SK-N-SH (cell line): ENCODE results near the gene EPB41L4A. TPM values are rescaled to one million over a fixed set of nuclear protein-coding genes. Genes with fewer than 3 reads are reported as not detected.

Experiments used
- CTCF ChIA-PET: fragments of 300-600, 350-600 bp; formaldehyde crosslinking; extraction: SDS; loops from one replicate; lab custom pipeline; 2021; lab: Yijun Ruan, JAX
- POLR2A ChIA-PET: fragments of 350-600 bp; sonication (Branson Sonifier 250); formaldehyde crosslinking; extraction: SDS; loops from one replicate; lab custom pipeline; 2020; ENCODE audit warnings: antibody characterized with exemption, inconsistent platforms; lab: Yijun Ruan, JAX
- DNase-seq: peaks from one replicate; pipeline ENCODE4 v3.0.0; 2012
- H2AFZ ChIP-seq: fragments of 200-600 bp; sonication (generic); 2 replicates; pipeline ENCODE4 v1.8.1; 2016; ENCODE audit warnings: antibody characterized with exemption, mild to moderate bottlenecking, low read depth
- H3F3A ChIP-seq: fragments of 200-600 bp; sonication (generic); replicated peaks from 2 replicates; pipeline ENCODE3; 2016; ENCODE audit warnings: antibody characterized with exemption, mild to moderate bottlenecking; ENCODE audit not compliant: insufficient read depth
- H3K27ac ChIP-seq, 2 experiments: fragments of 200-500 bp in 1 of 2; fragments of 200-600 bp in 1 of 2; sonication (Bioruptor generic) in 1 of 2; sonication (generic), shearing (Covaris generic) in 1 of 2; 2 replicates each; pipeline versions ENCODE4 v1.5.1 to v1.6.1; 2014 to 2016; ENCODE audit warnings: low read depth in 2 of 2, inconsistent platforms in 1 of 2, low read length in 1 of 2, mild to moderate bottlenecking in 1 of 2, mixed read lengths in 1 of 2
- H3K27me3 ChIP-seq: fragments of 200-600 bp; sonication (generic), shearing (Covaris generic); 2 replicates; pipeline ENCODE4 v1.6.1; 2016; ENCODE audit warnings: mixed run types; ENCODE audit not compliant: insufficient read depth
- H3K36me3 ChIP-seq, 2 experiments: fragments of 200-500 bp in 1 of 2; fragments of 200-600 bp in 1 of 2; sonication (Bioruptor generic) in 1 of 2; sonication (generic) in 1 of 2; replicated peaks in 1 of 2; 2 replicates each; pipeline versions ENCODE3 to v1.5.1; 2014 to 2016; ENCODE audit warnings: low read length in 1 of 2, mild to moderate bottlenecking in 1 of 2; ENCODE audit not compliant: insufficient read depth in 2 of 2, control insufficient read depth in 1 of 2
- H3K4me1 ChIP-seq, 2 experiments: fragments of 200-500 bp in 1 of 2; fragments of 200-600 bp in 1 of 2; sonication (Bioruptor generic) in 1 of 2; sonication (generic), shearing (Covaris generic) in 1 of 2; 2 replicates each; pipeline versions ENCODE4 v1.5.1 to v1.6.1; 2014 to 2016; ENCODE audit warnings: low read depth in 1 of 2, low read length in 1 of 2, mixed run types in 1 of 2; ENCODE audit not compliant: insufficient read depth in 2 of 2, control insufficient read depth in 1 of 2
- H3K4me2 ChIP-seq: fragments of 200-600 bp; sonication (generic), shearing (Covaris generic); 2 replicates; pipeline ENCODE4 v1.6.1; 2017; ENCODE audit warnings: mixed run types
- H3K4me3 ChIP-seq, 2 experiments: fragments of 200-500 bp in 1 of 2; fragments of 200-600 bp in 1 of 2; sonication (Bioruptor generic) in 1 of 2; sonication (generic), shearing (Covaris generic) in 1 of 2; 2 replicates each; pipeline versions ENCODE4 v1.5.1 to v1.8.1; 2014 to 2016; ENCODE audit warnings: low read depth in 2 of 2, inconsistent platforms in 1 of 2, low read length in 1 of 2, mild to moderate bottlenecking in 1 of 2, mixed read lengths in 1 of 2, moderate library complexity in 1 of 2
- H3K79me2 ChIP-seq: fragments of 200-600 bp; sonication (generic); 2 replicates; pipeline ENCODE4 v1.8.1; 2017; ENCODE audit warnings: mild to moderate bottlenecking; ENCODE audit not compliant: insufficient read depth
- H3K9ac ChIP-seq: fragments of 200-600 bp; sonication (generic); 2 replicates; pipeline ENCODE4 v1.6.1; 2017; ENCODE audit warnings: mixed run types
- H3K9me2 ChIP-seq: fragments of 200-600 bp; sonication (generic); 2 replicates; pipeline ENCODE4 v1.6.1; 2017; ENCODE audit warnings: mixed run types
- H3K9me3 ChIP-seq: fragments of 200-600 bp; sonication (generic); 2 replicates; pipeline ENCODE4 v1.6.1; 2017; ENCODE audit warnings: mixed run types, mild to moderate bottlenecking, moderate library complexity
- H4K20me1 ChIP-seq: fragments of 200-600 bp; sonication (generic); 2 replicates; pipeline ENCODE4 v1.6.1; 2017; ENCODE audit warnings: mild to moderate bottlenecking, mixed run types; ENCODE audit not compliant: insufficient read depth
- CHD2 ChIP-seq: fragments of 150-350 bp; IDR thresholded peaks from 2 replicates; pipeline ENCODE4 v1.6.1; 2018; ENCODE audit warnings: low read length; ENCODE audit not compliant: partially characterized antibody
- EP300 ChIP-seq, 2 experiments: IDR thresholded peaks; 2 replicates each; pipeline versions ENCODE4 v1.4.0 to v1.6.1; 2012; ENCODE audit warnings: borderline replicate concordance in 1 of 2, low read depth in 1 of 2, low read length in 1 of 2
- FOXJ3 ChIP-seq: sonication (generic); formaldehyde crosslinking; IDR thresholded peaks from 2 replicates; pipeline ENCODE4 v1.5.1; 2020; ENCODE audit warnings: mild to moderate bottlenecking, missing genetic modification reagents
- NFIC ChIP-seq: IDR thresholded peaks from 2 replicates; pipeline ENCODE4 v1.4.0; 2012; ENCODE audit warnings: borderline replicate concordance
- RAD21 ChIP-seq: IDR thresholded peaks from 2 replicates; pipeline ENCODE4 v1.6.1; 2012; ENCODE audit warnings: mild to moderate bottlenecking, low read length
- RCOR1 ChIP-seq: fragments of 150-350 bp; IDR thresholded peaks from 2 replicates; pipeline ENCODE4 v1.6.1; 2017; ENCODE audit warnings: antibody characterized with exemption, low read length
- REST ChIP-seq: IDR thresholded peaks from 2 replicates; pipeline ENCODE4 v1.6.1; 2012; ENCODE audit warnings: mild to moderate bottlenecking, low read depth, low read length, moderate library complexity
- SMC3 ChIP-seq: IDR thresholded peaks from 2 replicates; pipeline ENCODE4 v1.6.1; 2012; ENCODE audit warnings: low read depth, low read length, improper control_type of control experiment
- TCF12 ChIP-seq: IDR thresholded peaks from 2 replicates; pipeline ENCODE4 v1.4.0; 2012
- WGBS: methylation state at CpG from one replicate; pipeline ENCODE4 v1.1.6; 2017; ENCODE audit warnings: low lambda C conversion rate; 5-methylcytosine and 5-hydroxymethylcytosine counted together
- polyA plus RNA-seq, 3 experiments: library from polyadenylated mRNA; depleted of rRNA; stranded (reverse); fragments of >200 nt; gene quantifications; 2 replicates each; pipeline ENCODE4 v1.2.3, GENCODE V29; 2012
- TF ChIP-seq, protein P1 (sequence below): fragments of 200-600 bp; sonication (generic); IDR thresholded peaks from 2 replicates; pipeline ENCODE4 v1.6.1; 2017; ENCODE audit warnings: antibody characterized with exemption, mild to moderate bottlenecking, moderate library complexity

Gene EPB41L4A
- polyA plus RNA-seq, 1 of the 3 experiments (the other 2 are of a cell fraction): 0.07 TPM

DNA sequence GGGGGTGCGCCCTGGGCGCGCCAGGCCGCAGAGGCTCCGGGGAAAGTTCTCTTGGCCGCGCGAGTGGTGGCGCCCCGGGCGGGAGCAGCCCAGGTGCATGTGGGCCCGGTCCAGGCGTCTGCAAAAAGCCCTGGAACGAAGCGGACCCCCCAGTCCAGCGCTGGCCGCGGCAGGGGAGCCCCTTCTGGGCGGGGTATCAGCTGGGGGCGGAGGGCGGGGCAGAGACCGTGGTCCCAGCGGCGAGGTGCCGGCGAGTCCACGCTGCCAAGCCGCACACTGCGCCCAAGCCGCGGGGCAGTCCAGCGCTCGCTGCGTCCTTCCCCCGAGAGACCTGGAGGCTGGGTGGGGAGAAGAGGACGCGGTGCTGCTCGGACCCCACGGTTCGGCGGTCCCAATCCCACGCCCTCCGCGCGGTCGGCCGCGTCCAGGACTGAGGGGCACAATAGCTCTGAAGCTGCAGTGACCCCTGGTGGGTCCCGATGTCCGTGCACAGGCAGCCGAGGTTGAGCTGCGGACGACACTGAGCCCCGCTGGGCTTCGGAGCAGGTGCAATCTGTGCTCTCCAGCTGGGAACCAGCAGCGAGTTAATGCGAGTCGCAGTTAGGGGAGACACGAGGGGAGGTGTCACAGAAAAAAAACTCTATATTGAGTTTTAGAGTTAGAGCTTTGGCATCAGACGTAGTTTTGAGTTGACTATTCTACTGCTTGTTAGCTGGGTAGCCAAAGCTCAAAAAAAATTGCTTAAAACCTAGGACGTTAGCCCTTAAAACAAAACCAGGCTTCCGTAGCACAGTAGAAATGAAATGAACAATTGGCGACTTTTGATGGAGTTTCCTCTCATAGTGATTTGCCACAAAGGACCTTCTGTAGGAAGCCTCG is 1.1 kb upstream of the EPB41L4A start:
- Histone ChIP-seq H3K4me1 (peaks cover 0 to 5% of the 10 kb centered on the region in 2 experiments; a peak in 2 of 4 replicates), H2AFZ (peak overlapping the region; percentile 81), H3K4me2 (peak overlapping the region; percentile 88), H4K20me1 (no peaks in the 10 kb centered on the region), H3K9ac (no peak overlapping the region), H3F3A (no peaks in the 10 kb centered on the region), H3K79me2 (no peaks in the 10 kb centered on the region), H3K9me3 (no peaks in the 10 kb centered on the region), H3K27me3 (peaks cover 27% of the 10 kb centered on the region), H3K9me2 (no peaks in the 10 kb centered on the region), H3K27ac (peak overlapping the region in 1 of 2 experiments; percentile 47; a peak in 1 of 4 replicates), H3K36me3 (no peaks in the 10 kb centered on the region), H3K4me3 (peak overlapping the region; percentile 61 to 65)
- ChIA-PET CTCF (interaction anchor here (0.5 to 9.5 kb wide), 78 partner anchors 10 to 889 kb away, joined by 3 to 149 read pairs (median 5); no protein-coding TSS in a partner anchor), POLR2A (interaction anchor here (0.5 to 2.6 kb wide), 2 partner anchors 247 to 259 kb away, joined by 4 to 10 read pairs; no protein-coding TSS in a partner anchor)
- 5% methylated on average over 10 of the region's 64 CpGs for WGBS
- DNase-seq: peak; percentile 88
- TF ChIP-seq NFIC (no peak), REST (no peak), CHD2 (peak; percentile 41), RAD21 (peak; percentile 91), SMC3 (peak; percentile 88), RCOR1 (0 out of 2 replicates have a peak, but pooled peaks have one; percentile 21), FOXJ3 (no peak)
- TF ChIP-seq, protein P1, sequence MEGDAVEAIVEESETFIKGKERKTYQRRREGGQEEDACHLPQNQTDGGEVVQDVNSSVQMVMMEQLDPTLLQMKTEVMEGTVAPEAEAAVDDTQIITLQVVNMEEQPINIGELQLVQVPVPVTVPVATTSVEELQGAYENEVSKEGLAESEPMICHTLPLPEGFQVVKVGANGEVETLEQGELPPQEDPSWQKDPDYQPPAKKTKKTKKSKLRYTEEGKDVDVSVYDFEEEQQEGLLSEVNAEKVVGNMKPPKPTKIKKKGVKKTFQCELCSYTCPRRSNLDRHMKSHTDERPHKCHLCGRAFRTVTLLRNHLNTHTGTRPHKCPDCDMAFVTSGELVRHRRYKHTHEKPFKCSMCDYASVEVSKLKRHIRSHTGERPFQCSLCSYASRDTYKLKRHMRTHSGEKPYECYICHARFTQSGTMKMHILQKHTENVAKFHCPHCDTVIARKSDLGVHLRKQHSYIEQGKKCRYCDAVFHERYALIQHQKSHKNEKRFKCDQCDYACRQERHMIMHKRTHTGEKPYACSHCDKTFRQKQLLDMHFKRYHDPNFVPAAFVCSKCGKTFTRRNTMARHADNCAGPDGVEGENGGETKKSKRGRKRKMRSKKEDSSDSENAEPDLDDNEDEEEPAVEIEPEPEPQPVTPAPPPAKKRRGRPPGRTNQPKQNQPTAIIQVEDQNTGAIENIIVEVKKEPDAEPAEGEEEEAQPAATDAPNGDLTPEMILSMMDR: peak; percentile 77

DNA sequence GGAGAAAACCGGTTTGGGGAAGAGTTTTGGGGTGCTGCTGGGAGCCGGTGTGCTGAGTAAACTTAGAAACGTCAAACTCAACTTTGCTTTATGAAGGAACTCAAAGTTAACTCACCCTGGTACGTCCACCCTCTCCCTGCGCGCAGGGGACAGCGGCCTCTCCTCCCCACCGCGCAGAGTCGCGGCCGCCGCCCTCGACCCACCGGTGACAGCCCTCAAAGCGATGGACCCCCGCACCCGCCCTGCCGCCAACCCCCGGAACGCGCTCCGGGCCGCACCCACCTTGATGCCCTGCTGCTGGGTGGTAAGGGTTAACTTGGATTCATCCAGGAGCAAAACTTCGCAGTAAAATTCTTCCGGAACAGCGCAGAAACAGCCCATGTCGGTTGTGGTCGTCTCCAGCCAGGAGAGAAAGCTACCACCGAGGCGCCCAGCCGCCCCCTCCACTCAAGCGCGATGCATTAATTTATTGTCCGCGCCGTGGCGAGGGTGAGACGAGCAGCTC is 366 bp downstream of the EPB41L4A start:
- Histone ChIP-seq H3K9ac (no peak overlapping the region), H2AFZ (peak overlapping the region; percentile 81), H3K79me2 (no peaks in the 10 kb centered on the region), H3K4me2 (peak overlapping the region; percentile 88), H3F3A (no peaks in the 10 kb centered on the region), H3K9me3 (no peaks in the 10 kb centered on the region), H3K27me3 (peaks cover 27% of the 10 kb centered on the region), H3K4me3 (peak overlapping the region; percentile 61 to 65), H3K9me2 (no peaks in the 10 kb centered on the region), H4K20me1 (no peaks in the 10 kb centered on the region), H3K36me3 (no peaks in the 10 kb centered on the region), H3K27ac (no peak overlapping the region), H3K4me1 (peaks cover 0 to 5% of the 10 kb centered on the region in 2 experiments; a peak in 2 of 4 replicates)
- TF ChIP-seq TCF12: no peak
- no peak for TF ChIP-seq EP300 (IDR thresholded peaks at IDR 0.05; ENCODE audit: borderline replicate concordance in 1 of 2, low read depth in 1 of 2, low read length in 1 of 2)
- no peak for TF ChIP-seq RAD21
- CTCF ChIA-PET: interaction anchor here (1.4 to 9.5 kb wide), 15 partner anchors 8 to 258 kb away, joined by 4 to 149 read pairs (median 21); no protein-coding TSS in a partner anchor
- no peak for DNase-seq
- WGBS: 2% methylated on average over 18 of the region's 39 CpGs
- POLR2A ChIA-PET: interaction anchor here (2.6 kb wide), 1 partner anchor 258 kb away, joined by 10 read pairs; no protein-coding TSS in a partner anchor
